Heart left ventricle (tissue), 16 donors: ENCODE measurements around the gene FGF19. TPM values are rescaled to one million over a fixed set of nuclear protein-coding genes. Genes with fewer than 3 reads are reported as not detected.
A peak's percentile ranks its signal among the peaks of the same experiment; 100 is the strongest.

Source experiments
- ATAC-seq, 4 donors: fragments of 200-7000 bp; cut with Tn5 transposase; one replicate each; pipeline ENCODE4 v1.9.1; 2020 to 2022; ENCODE audit warnings: moderate library complexity in 4 of 4, mild to moderate bottlenecking in 3 of 4, moderate number of reproducible peaks in 1 of 4
- DNase-seq, 5 donors: peaks; one replicate each; pipeline ENCODE4 v3.0.0-alpha.2; 2020
- H3K27ac ChIP-seq, 12 donors: fragments of 200-600 bp; sonication (generic) in 4 of 12; one replicate each; pipeline versions ENCODE4 v1.5.0 to v1.8.0; 2016 to 2022; ENCODE audit warnings: mild to moderate bottlenecking in 2 of 12
- H3K27me3 ChIP-seq, 9 donors: fragments of 200-600 bp; sonication (generic) in 2 of 9; one replicate each; pipeline versions ENCODE4 v1.5.1 to v1.8.0; 2016 to 2022; ENCODE audit warnings: mild to moderate bottlenecking in 3 of 9
- H3K36me3 ChIP-seq, 9 donors: fragments of 200-600 bp; sonication (generic) in 2 of 9; one replicate each; pipeline versions ENCODE4 v1.5.0 to v1.8.0; 2018 to 2022; ENCODE audit warnings: mild to moderate bottlenecking in 2 of 9
- H3K4me1 ChIP-seq, 12 donors: fragments of 200-600 bp; sonication (generic) in 4 of 12; one replicate each; pipeline versions ENCODE4 v1.5.0 to v1.8.0; 2016 to 2022; ENCODE audit warnings: mild to moderate bottlenecking in 3 of 12
- H3K4me3 ChIP-seq, 12 donors: fragments of 200-600 bp; sonication (generic) in 4 of 12; one replicate each; pipeline versions ENCODE4 v1.5.0 to v1.8.0; 2017 to 2022; ENCODE audit warnings: mild to moderate bottlenecking in 9 of 12, moderate library complexity in 4 of 12
- H3K9me3 ChIP-seq, 12 donors: fragments of 200-600 bp; sonication (generic) in 4 of 12; one replicate each; pipeline versions ENCODE4 v1.5.0 to v1.8.0; 2016 to 2022; ENCODE audit warnings: mild to moderate bottlenecking in 1 of 12
- CTCF ChIP-seq, 12 donors: fragments of 200-600 bp; sonication (generic) in 4 of 12; IDR thresholded peaks; one replicate each; pipeline versions ENCODE4 v1.5.0 to v1.8.0; 2018 to 2022; ENCODE audit warnings: antibody characterized with exemption in 12 of 12, mild to moderate bottlenecking in 5 of 12
- POLR2A ChIP-seq, 2 donors: fragments of 450-650 bp; IDR thresholded peaks; one replicate each; pipeline ENCODE4 v1.6.1; 2017; ENCODE audit warnings: antibody characterized with exemption in 2 of 2, mild to moderate bottlenecking in 2 of 2, moderate library complexity in 2 of 2
- WGBS, 4 donors: extraction: QIAGEN DNeasy Blood & Tissue Kit in 2 of 4; methylation state at CpG; one replicate each; pipeline versions ENCODE4 v1.1.5 to v1.1.7; 2013 to 2018; 5-methylcytosine and 5-hydroxymethylcytosine counted together
- intact Hi-C, 10 donors: fragments of 100-400 bp; cut with DNase I; formaldehyde crosslinking; loops; one replicate each; pipeline versions ENCODE4 v1.11.1 to v1.14.2; 2022
- polyA plus RNA-seq, 2 donors: library from polyadenylated mRNA; stranded (reverse); fragments of 200-250 nt; gene quantifications; one replicate each; pipeline ENCODE4 v1.2.3, GENCODE V29; 2013
- total RNA-seq, 9 donors: library from RNA; depleted of rRNA in 2 of 9; stranded (reverse); fragments of >200 nt in 2 of 9; fragmentation: NEBNext Ultra II Directional in 3 of 9; extraction: Animal tissue kit (Norgen Biotek cat#: 25700) in 3 of 9; gene quantifications; one replicate each; pipeline versions ENCODE4 v1.1.0 to v1.2.4, GENCODE V29; 2016 to 2023
- donor health status: ischemic (EF 13 %, LVEDD 7.1; RV severe dilation, severe dysfunction).
- donor health status: healthy with polysubstance abuse.
- donor health status: DM: no; HTN: yes; CAD: no.
- donor health status: DM: no; HTN: no; CAD: no.
- donor health status: ischemic (EF 25% LVEDD 6.9; RV normal size, moderate dysfunction).
- donor health status: ischemic (EF 25% LVEDD 5.7; RV mildly dilated, moderate dysfunction).
- donor health status: healthy.
- donor health status: DM: yes; HTN: yes; CAD: no.
- donor health status: ischemic (EF 35%, LVEDD 5.7; RV mildly dilated, moderate dysfunction).
- donor health status: nonischemic (EF 11% LVEDD 7.7; RV severe dilation, severe dysfunction).
- donor health status: DM: yes; HTN: yes; CAD: no.
- donor health status: PGD.
- donor health status: ischemic (EF 29% LVEDD 5.4; RV normal size, mild dysfunction).
- donor health status: nonischemic (EF 23%, LVEDD 6.1; RV moderate dilation, normal function).

FGF19 gene
- total and polyA plus RNA-seq, 11 donors = not detected

GRCh38 chr11:69718912-69719311 lies 15.1 kb upstream of the FGF19 start:
- 73 to 85% (median 75%) methylated on average over 8 of the region's 8 CpGs for WGBS, 4 donors
- ATAC-seq (no peak), DNase-seq (no peak)
- Histone ChIP-seq H3K9me3 (no peaks in the 10 kb centered on the region), H3K27me3 (peaks cover 9 to 69% (median 22%) of the 10 kb centered on the region in 9 donors), H3K4me3 (no peak overlapping the region), H3K27ac (no peak overlapping the region), H3K36me3 (no peaks in the 10 kb centered on the region), H3K4me1 (peaks cover 0 to 9% (median 0%) of the 10 kb centered on the region in 12 donors)
- TF ChIP-seq CTCF (IDR thresholded peaks at IDR 0.05) (no peak), POLR2A (IDR thresholded peaks at IDR 0.05) (no peak)
- intact Hi-C loops = loop anchor here in 2 of 10 donors (10.0 kb wide), 1 partner anchor 476 kb away; no protein-coding TSS in a partner anchor

- DNase-seq (peak in 4 of 5 donors; percentile 37 to 60 (median 50)), ATAC-seq (peak; percentile 43 to 68 (median 61))
- intact Hi-C loops = loop anchor here in 2 of 10 donors (10.0 kb wide), 1 partner anchor 477 kb away; no protein-coding TSS in a partner anchor
- Histone ChIP-seq H3K9me3 (no peaks in the 10 kb centered on the region), H3K27me3 (peaks cover 9 to 63% (median 22%) of the 10 kb centered on the region in 9 donors), H3K27ac (no peak overlapping the region), H3K36me3 (no peaks in the 10 kb centered on the region), H3K4me3 (no peak overlapping the region), H3K4me1 (peaks cover 0 to 9% (median 0%) of the 10 kb centered on the region in 12 donors)
- WGBS, 4 donors = 1 to 8% (median 3%) methylated on average over 6 to 13 of the region's 13 CpGs
- TF ChIP-seq POLR2A (IDR thresholded peaks at IDR 0.05) (no peak), CTCF (IDR thresholded peaks at IDR 0.05) (peak; percentile 32 to 69 (median 52))
Observed at GRCh38 chr11:69718147-69718546, 14.3 kb upstream of the FGF19 start.

- DNase-seq (no peak), ATAC-seq (no peak)
- H3K9me3 ChIP-seq = no peaks in the 10 kb centered on the region
- H3K27me3 ChIP-seq = peaks cover 9 to 61% (median 28%) of the 10 kb centered on the region in 9 donors
- H3K36me3 ChIP-seq = no peaks in the 10 kb centered on the region
- intact Hi-C loops = loop anchor here in 2 of 10 donors (10.0 kb wide), 1 partner anchor 478 kb away; no protein-coding TSS in a partner anchor
- H3K4me3 ChIP-seq = no peak overlapping the region
- H3K27ac ChIP-seq = no peak overlapping the region
- H3K4me1 ChIP-seq = peaks cover 0 to 9% (median 0%) of the 10 kb centered on the region in 12 donors
- WGBS, 4 donors = 47 to 63% (median 61%) methylated on average over 4 to 6 of the region's 6 CpGs
- TF ChIP-seq CTCF (IDR thresholded peaks at IDR 0.05) (no peak), POLR2A (IDR thresholded peaks at IDR 0.05) (no peak)
Observed at GRCh38 chr11:69716891-69717747, 13.3 kb upstream of the FGF19 start.

GRCh38 chr11:69716099-69716498 lies 12.3 kb upstream of the FGF19 start:
- Histone ChIP-seq H3K36me3 (no peaks in the 10 kb centered on the region), H3K9me3 (no peaks in the 10 kb centered on the region), H3K27me3 (peaks cover 7 to 51% (median 28%) of the 10 kb centered on the region in 9 donors), H3K4me1 (peaks cover 0 to 11% (median 0%) of the 10 kb centered on the region in 12 donors), H3K27ac (no peak overlapping the region), H3K4me3 (no peak overlapping the region)
- TF ChIP-seq CTCF (IDR thresholded peaks at IDR 0.05) (no peak), POLR2A (IDR thresholded peaks at IDR 0.05) (no peak)
- 79 to 85% (median 82%) methylated on average over 11 of the region's 11 CpGs for WGBS, 4 donors
- ATAC-seq = no peak
- no peak for DNase-seq
- intact Hi-C loops = loop anchor here in 2 of 10 donors (10.0 kb wide), 1 partner anchor 479 kb away; no protein-coding TSS in a partner anchor
